SK-N-MC (cell line): ENCODE results near the gene DSC2.
"Not testable (repeated sequence)": the region's sequence is repeated elsewhere in the genome, so short reads cannot be mapped to it uniquely, and the experiment has no call there.

Experiments
- DNase-seq: peaks from one replicate; pipeline ENCODE4 v3.0.0-alpha.2; 2011; ENCODE audit warnings: low read depth, low spot score
- H3K27ac ChIP-seq: fragments of 200-600 bp; sonication (generic); 2 replicates; pipeline ENCODE4 v1.5.1; 2016; ENCODE audit warnings: mixed run types
- H3K36me3 ChIP-seq: fragments of 200-600 bp; sonication (generic); 2 replicates; pipeline ENCODE4 v1.6.1; 2017; ENCODE audit warnings: antibody characterized with exemption, low read length, mixed read lengths; ENCODE audit not compliant: insufficient read depth
- H3K4me3 ChIP-seq: fragments of 200-600 bp; sonication (generic); 2 replicates; pipeline ENCODE4 v1.5.1; 2016
- H3K9ac ChIP-seq: fragments of 200-600 bp; sonication (generic); 2 replicates; pipeline ENCODE4 v1.8.0; 2017; ENCODE audit warnings: mixed run types, mixed read lengths; ENCODE audit not compliant: insufficient read length
- H3K9me3 ChIP-seq: fragments of 200-600 bp; sonication (generic); 2 replicates; pipeline ENCODE4 v1.6.1; 2017; ENCODE audit warnings: low read depth, mild to moderate bottlenecking, antibody characterized with exemption, low read length, moderate library complexity, mixed read lengths
- EZH2 ChIP-seq: fragments of 200-600 bp; sonication (generic); IDR thresholded peaks from one replicate; pipeline ENCODE4 v1.6.1; 2017; ENCODE audit warnings: antibody characterized with exemption
- FOXP2 ChIP-seq: optimal IDR thresholded peaks from 2 replicates; pipeline ENCODE3; 2011; ENCODE audit warnings: mild to moderate bottlenecking, moderate library complexity; ENCODE audit not compliant: insufficient read depth; ENCODE audit errors: extremely low read length, control extremely low read depth
- POLR2AphosphoS5 ChIP-seq: IDR thresholded peaks from 2 replicates; pipeline ENCODE4 v1.6.1; 2012; ENCODE audit warnings: mild to moderate bottlenecking, low read depth, low read length, borderline replicate concordance

The DSC2 gene

GRCh38 chr18:31042406-31043181 is 59.6 kb downstream of the DSC2 start, which contains the start of gene DSC3:
TSS of gene DSC3 (minus strand) at chr18:31042742. CDS start at chr18:31042660, 82 bp downstream.
- H3K36me3 ChIP-seq = no peaks in the 10 kb centered on the region
- DNase-seq = no peak
- H3K4me3 ChIP-seq = no peak within 1 kb of the TSS
- TF ChIP-seq FOXP2 (no peak), EZH2 (no peak), POLR2AphosphoS5 (no peak)
- H3K27ac ChIP-seq = no peak within 1 kb of the TSS
- H3K9ac ChIP-seq = no peak within 1 kb of the TSS
- H3K9me3 ChIP-seq = no peaks in the 10 kb centered on the region

GRCh38 chr18:31042084-31042405 is 60.2 kb downstream of the DSC2 start:
- no peak for DNase-seq
- no peak overlapping the region for H3K9ac ChIP-seq
- H3K4me3 ChIP-seq = no peak overlapping the region
- no peaks in the 10 kb centered on the region for H3K9me3 ChIP-seq
- TF ChIP-seq POLR2AphosphoS5 = no peak
- no peak for TF ChIP-seq FOXP2
- no peak for TF ChIP-seq EZH2
- H3K36me3 ChIP-seq = no peaks in the 10 kb centered on the region
- H3K27ac ChIP-seq = no peak overlapping the region

- no peak overlapping the region for H3K27ac ChIP-seq
- no peaks in the 10 kb centered on the region for H3K36me3 ChIP-seq
- H3K9ac ChIP-seq = no peak overlapping the region
- TF ChIP-seq EZH2 (no peak), POLR2AphosphoS5 (no peak), FOXP2 (no peak)
- DNase-seq = no peak
- H3K9me3 ChIP-seq = no peaks in the 10 kb centered on the region
- H3K4me3 ChIP-seq = no peak overlapping the region
Observed at GRCh38 chr18:31041271-31042083, 60.7 kb downstream of the DSC2 start.

- H3K4me3 ChIP-seq = no peak overlapping the region
Observed at GRCh38 chr18:31040686-31041270, 61.4 kb downstream of the DSC2 start.

GRCh38 chr18:31039426-31039825 is 62.8 kb downstream of the DSC2 start:
- Histone ChIP-seq H3K9ac (no peak overlapping the region), H3K27ac (no peak overlapping the region), H3K36me3 (no peaks in the 10 kb centered on the region), H3K9me3 (no peaks in the 10 kb centered on the region), H3K4me3 (no peak overlapping the region)
- TF ChIP-seq FOXP2 = no peak
- no peak for TF ChIP-seq POLR2AphosphoS5
- TF ChIP-seq EZH2 = no peak
- DNase-seq = no peak

More at GRCh38 chr18:31040686-31041270, 61.4 kb downstream of the DSC2 start:
- TF ChIP-seq POLR2AphosphoS5 = no peak
- TF ChIP-seq FOXP2 = no peak
- no peak for TF ChIP-seq EZH2
- Histone ChIP-seq H3K9me3 (no peaks in the 10 kb centered on the region), H3K27ac (no peak overlapping the region), H3K36me3 (no peaks in the 10 kb centered on the region), H3K9ac (no peak overlapping the region)
- DNase-seq = no peak

GRCh38 chr18:31037686-31038085 is 64.5 kb downstream of the DSC2 start:
- not testable (repeated sequence) for H3K9ac ChIP-seq, H3K9me3 ChIP-seq, H3K27ac ChIP-seq, DNase-seq, H3K36me3 ChIP-seq, H3K4me3 ChIP-seq

- Histone ChIP-seq H3K9me3 (no peaks in the 10 kb centered on the region), H3K27ac (no peak overlapping the region), H3K4me3 (no peak overlapping the region), H3K9ac (no peak overlapping the region), H3K36me3 (no peaks in the 10 kb centered on the region)
- TF ChIP-seq POLR2AphosphoS5 = no peak
- no peak for TF ChIP-seq FOXP2
- no peak for TF ChIP-seq EZH2
- DNase-seq = no peak
Observed at GRCh38 chr18:31034541-31034940, 67.7 kb downstream of the DSC2 start.

- no peaks in the 10 kb centered on the region for H3K9me3 ChIP-seq
- H3K4me3 ChIP-seq = no peak overlapping the region
- H3K9ac ChIP-seq = no peak overlapping the region
- H3K27ac ChIP-seq = no peak overlapping the region
- DNase-seq = no peak
- TF ChIP-seq POLR2AphosphoS5 (no peak), FOXP2 (no peak), EZH2 (no peak)
- no peaks in the 10 kb centered on the region for H3K36me3 ChIP-seq
Observed at GRCh38 chr18:31030574-31031278, 71.5 kb downstream of the DSC2 start.
